ENCODE results near the gene R3HDM4.
A peak's percentile ranks its signal among the peaks of the same experiment; 100 is the strongest.

R3HDM4 gene

DNA sequence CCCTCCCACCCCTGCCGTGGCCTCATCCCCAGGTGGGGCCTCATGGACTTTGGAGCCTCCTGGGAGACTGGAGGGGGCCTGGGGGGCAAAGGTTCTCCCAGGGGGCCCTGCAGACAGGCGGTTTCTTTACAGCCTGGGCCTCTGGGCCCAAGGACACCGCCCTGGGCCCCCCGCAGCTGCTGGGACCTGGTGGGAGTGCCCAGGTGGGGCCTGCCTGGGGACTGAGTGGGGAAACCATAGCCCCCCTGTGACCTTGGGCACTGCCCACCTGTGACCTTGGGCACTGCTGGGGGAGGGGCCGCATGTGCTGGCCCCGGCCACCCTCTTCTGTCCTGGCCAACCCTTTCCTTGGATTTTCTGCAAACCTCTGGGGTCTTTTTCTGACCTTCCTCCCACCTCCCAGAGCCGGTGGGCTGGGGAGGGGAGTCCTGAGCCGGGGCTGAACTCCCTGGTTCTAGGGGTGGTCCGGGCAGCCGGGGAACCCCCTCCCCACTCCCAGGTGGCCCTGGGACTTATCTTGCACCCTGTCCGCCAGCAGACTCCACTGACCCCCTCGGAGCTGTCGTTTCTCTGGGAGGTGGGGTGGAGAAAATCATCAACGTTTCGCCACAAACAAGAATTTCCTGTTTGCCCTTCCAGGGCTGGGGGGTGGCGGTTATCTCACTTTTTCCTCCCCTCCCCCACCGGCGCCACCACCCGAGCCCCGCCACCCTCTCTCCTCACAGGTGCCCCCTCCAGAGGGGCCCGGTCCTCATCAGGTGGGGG, 39.8 kb upstream of the R3HDM4 start:
- DNase-seq (ENCODE audit: low read depth), result peak; percentile 65
- TF ChIP-seq CTCF (IDR thresholded peaks at IDR 0.05; ENCODE audit: insufficient read depth, low read depth, low read length, missing control alignments), result no peak
- H3K4me3 ChIP-seq (ENCODE audit: low read depth, low read length), result peak overlapping the region; percentile 71

- TF ChIP-seq CTCF (IDR thresholded peaks at IDR 0.05; ENCODE audit: insufficient read depth, low read depth, low read length, missing control alignments), result no peak
- peak; percentile 57 for DNase-seq (ENCODE audit: low read depth)
- H3K4me3 ChIP-seq (ENCODE audit: low read depth, low read length), result peak overlapping the region; percentile 71
These were observed 39.1 kb upstream of the R3HDM4 start for GRCh38 chr19:952049-952679.

- DNase-seq (ENCODE audit: low read depth), result peak; percentile 45
- H3K4me3 ChIP-seq (ENCODE audit: low read depth, low read length), result peak overlapping the region; percentile 71
- TF ChIP-seq CTCF (IDR thresholded peaks at IDR 0.05; ENCODE audit: insufficient read depth, low read depth, low read length, missing control alignments), result no peak
These were observed 37.5 kb upstream of the R3HDM4 start for GRCh38 chr19:950352-951066.

DNA sequence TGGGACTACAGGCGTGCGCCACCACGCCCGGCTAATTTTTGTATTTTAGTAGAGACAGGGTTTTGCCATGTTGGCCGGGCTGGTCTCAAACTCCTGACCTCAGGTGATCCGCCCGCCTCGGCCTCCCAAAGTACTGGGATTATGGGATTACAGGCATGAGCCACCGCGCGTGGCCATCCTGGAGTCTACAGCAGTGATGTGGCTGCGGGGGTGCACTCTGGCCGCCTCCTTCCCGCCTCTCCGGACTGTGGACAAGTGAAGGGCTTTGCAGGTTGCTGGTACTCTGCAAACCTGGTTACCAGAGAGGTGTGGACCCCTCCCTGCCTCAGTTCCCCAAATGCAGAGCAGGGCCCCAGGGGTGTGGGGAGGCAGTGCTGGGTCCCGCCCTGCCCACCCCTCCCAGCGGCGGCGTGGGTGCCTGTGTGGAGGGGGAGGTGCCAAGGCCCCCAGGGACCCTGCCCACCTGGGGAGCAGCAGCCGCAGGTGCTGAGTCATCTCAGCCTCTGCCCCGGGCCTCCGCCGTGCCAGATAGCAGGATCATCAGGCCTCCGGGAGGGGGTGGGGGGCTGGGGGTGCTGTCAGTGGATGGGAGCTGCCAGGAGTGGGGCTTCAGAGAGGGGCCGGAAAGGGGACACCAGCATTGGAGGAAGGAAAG, 36.0 kb upstream of the R3HDM4 start:
- DNase-seq (ENCODE audit: low read depth), result peak; percentile 75
- TF ChIP-seq CTCF (IDR thresholded peaks at IDR 0.05; ENCODE audit: insufficient read depth, low read depth, low read length, missing control alignments), result no peak
- peak overlapping the region; percentile 21 for H3K4me3 ChIP-seq (ENCODE audit: low read depth, low read length)

GRCh38 chr19:947707-948539, 34.9 kb upstream of the R3HDM4 start:
- peak; percentile 98 for DNase-seq (ENCODE audit: low read depth)
- TF ChIP-seq CTCF (IDR thresholded peaks at IDR 0.05; ENCODE audit: insufficient read depth, low read depth, low read length, missing control alignments), result no peak
- peak overlapping the region; percentile 86 for H3K4me3 ChIP-seq (ENCODE audit: low read depth, low read length)
